CD8-positive, alpha-beta memory T cell (primary cell): ENCODE data around the gene NOG. TPM values are rescaled to one million over a fixed set of nuclear protein-coding genes. Genes with fewer than 3 reads are reported as not detected.

Source experiments
- CTCF ChIA-PET: fragments of 350-600 bp; sonication (Branson Sonifier 250); formaldehyde crosslinking; loops from one replicate; lab custom pipeline; 2021; ENCODE audit warnings: antibody characterized with exemption; lab: Charles Lee
- POLR2A ChIA-PET: fragments of 350-600 bp; sonication (Branson Sonifier 250); formaldehyde crosslinking; loops from one replicate; lab custom pipeline; 2021; ENCODE audit warnings: antibody characterized with exemption; lab: Charles Lee
- DNase-seq, 5 donors: peaks; one replicate each; pipeline versions ENCODE4 v3.0.0 to v3.0.0-alpha.2; 2020 to 2022; ENCODE audit warnings: mixed read lengths in 1 of 5
- H3K27ac ChIP-seq: one replicate; pipeline ENCODE4 v1.7.0; 2013; ENCODE audit warnings: low read depth, mild to moderate bottlenecking, low read length, moderate library complexity
- H3K27me3 ChIP-seq: 2 replicates; pipeline ENCODE4 v1.7.0; 2013; ENCODE audit warnings: low read length, mild to moderate bottlenecking; ENCODE audit not compliant: insufficient read depth, poor library complexity, severe bottlenecking
- H3K36me3 ChIP-seq: 2 replicates; pipeline ENCODE4 v1.7.0; 2013; ENCODE audit warnings: mild to moderate bottlenecking, low read length, moderate library complexity; ENCODE audit not compliant: insufficient read depth
- H3K4me1 ChIP-seq: 2 replicates; pipeline ENCODE4 v1.7.0; 2013; ENCODE audit warnings: mild to moderate bottlenecking, low read length, moderate library complexity; ENCODE audit not compliant: insufficient read depth
- H3K4me3 ChIP-seq: 2 replicates; pipeline ENCODE4 v1.7.0; 2013; ENCODE audit warnings: mild to moderate bottlenecking, low read length
- H3K9me3 ChIP-seq: 2 replicates; pipeline ENCODE4 v1.7.0; 2013; ENCODE audit warnings: mild to moderate bottlenecking, low read length
- H3K27ac Mint-ChIP-seq, 8 donors: one replicate each; pipeline ENCODE4 v1.8.0; 2020 to 2021; ENCODE audit warnings: mixed read lengths in 8 of 8, mild to moderate bottlenecking in 6 of 8, inconsistent platforms in 3 of 8, moderate library complexity in 3 of 8
- H3K27me3 Mint-ChIP-seq, 2 donors: one replicate each; pipeline ENCODE4 v1.8.0; 2020 to 2021; ENCODE audit warnings: mixed read lengths in 2 of 2, mild to moderate bottlenecking in 1 of 2, moderate library complexity in 1 of 2
- H3K36me3 Mint-ChIP-seq, 3 donors: one replicate each; pipeline ENCODE4 v1.8.0; 2020 to 2021; ENCODE audit warnings: mixed read lengths in 3 of 3, inconsistent platforms in 1 of 3, mild to moderate bottlenecking in 1 of 3
- H3K4me1 Mint-ChIP-seq, 3 donors: one replicate each; pipeline ENCODE4 v1.8.0; 2020 to 2021; ENCODE audit warnings: mixed read lengths in 3 of 3, inconsistent platforms in 1 of 3, mild to moderate bottlenecking in 1 of 3
- H3K4me3 Mint-ChIP-seq, 7 donors: one replicate each; pipeline ENCODE4 v1.8.0; 2020 to 2021; ENCODE audit warnings: mixed read lengths in 7 of 7, mild to moderate bottlenecking in 6 of 7, moderate library complexity in 4 of 7, inconsistent platforms in 2 of 7
- H3K9me3 Mint-ChIP-seq, 5 donors: one replicate each; pipeline ENCODE4 v1.8.0; 2020 to 2022; ENCODE audit warnings: mixed read lengths in 5 of 5, mild to moderate bottlenecking in 3 of 5, moderate library complexity in 2 of 5, inconsistent platforms in 1 of 5
- polyA plus RNA-seq: library from polyadenylated mRNA; unstranded; fragments of 300-500 nt; fragmentation: Illumina TruSeq; gene quantifications from one replicate; pipeline ENCODE4 v1.2.3, GENCODE V29; 2021
- total RNA-seq, 2 experiments: library from RNA; stranded (reverse); gene quantifications; one replicate each; pipeline ENCODE4 v1.2.3, GENCODE V29; 2021

Gene NOG
- total and polyA plus RNA-seq, 3 experiments from 2014 or later: 0.44 to 1.2 (median 0.73) TPM

DNA sequence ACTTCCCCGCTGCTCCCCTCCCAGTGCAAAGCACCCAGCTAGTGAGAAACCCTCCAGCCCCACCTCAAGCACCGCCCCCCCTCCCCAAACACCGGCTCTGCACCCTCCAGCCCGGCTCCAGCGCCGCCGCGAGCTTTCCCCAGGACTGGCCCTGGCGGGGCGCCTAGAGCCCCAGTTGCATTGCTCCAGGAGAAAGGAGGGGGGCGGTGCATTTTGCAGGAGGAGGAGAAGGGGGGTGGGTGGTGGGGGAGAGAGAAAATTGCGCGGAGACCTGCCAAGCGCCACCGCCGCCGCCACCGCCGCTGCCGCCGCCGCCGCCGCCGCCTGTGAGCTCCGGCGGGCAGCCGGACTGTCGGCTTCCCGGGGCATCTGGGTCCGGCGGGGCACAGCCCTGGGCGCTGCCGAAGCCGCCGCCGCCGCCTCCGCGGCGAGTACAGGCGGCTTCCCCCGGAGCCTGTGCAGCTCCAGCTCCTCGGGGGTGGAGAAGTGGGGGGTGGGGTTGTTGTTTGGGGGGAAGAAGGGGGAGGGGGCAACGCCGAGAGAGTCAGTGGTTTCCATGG lies 333 bp upstream of the NOG start:
- no peak overlapping the region for H3K27ac ChIP-seq
- H3K9me3 ChIP-seq: no peaks in the 10 kb centered on the region
- DNase-seq: peak in 2 of 5 donors; percentile 7 to 72
- H3K27ac Mint-ChIP-seq: no peak overlapping the region
- H3K4me3 Mint-ChIP-seq: peak overlapping the region; percentile 17 to 74 (median 57)
- peak overlapping the region; percentile 72 for H3K4me3 ChIP-seq
- H3K36me3 ChIP-seq: no peaks in the 10 kb centered on the region
- CTCF ChIA-PET: interaction anchor here (0.7 to 5.5 kb wide), 6 partner anchors 10 to 187 kb away, joined by 3 to 40 read pairs (median 6); no protein-coding TSS in a partner anchor
- H3K36me3 Mint-ChIP-seq: no peaks in the 10 kb centered on the region
- H3K27me3 Mint-ChIP-seq: peaks cover 47 to 60% of the 10 kb centered on the region in 2 donors
- no peaks in the 10 kb centered on the region for H3K9me3 Mint-ChIP-seq
- POLR2A ChIA-PET: interaction anchor here (0.7 kb wide), 1 partner anchor 51 kb away, joined by 3 read pairs; no protein-coding TSS in a partner anchor
- peaks cover 10% of the 10 kb centered on the region for H3K4me1 ChIP-seq
- peaks cover 30% of the 10 kb centered on the region for H3K27me3 ChIP-seq
- H3K4me1 Mint-ChIP-seq: peaks cover 15 to 39% (median 23%) of the 10 kb centered on the region in 3 donors

DNA sequence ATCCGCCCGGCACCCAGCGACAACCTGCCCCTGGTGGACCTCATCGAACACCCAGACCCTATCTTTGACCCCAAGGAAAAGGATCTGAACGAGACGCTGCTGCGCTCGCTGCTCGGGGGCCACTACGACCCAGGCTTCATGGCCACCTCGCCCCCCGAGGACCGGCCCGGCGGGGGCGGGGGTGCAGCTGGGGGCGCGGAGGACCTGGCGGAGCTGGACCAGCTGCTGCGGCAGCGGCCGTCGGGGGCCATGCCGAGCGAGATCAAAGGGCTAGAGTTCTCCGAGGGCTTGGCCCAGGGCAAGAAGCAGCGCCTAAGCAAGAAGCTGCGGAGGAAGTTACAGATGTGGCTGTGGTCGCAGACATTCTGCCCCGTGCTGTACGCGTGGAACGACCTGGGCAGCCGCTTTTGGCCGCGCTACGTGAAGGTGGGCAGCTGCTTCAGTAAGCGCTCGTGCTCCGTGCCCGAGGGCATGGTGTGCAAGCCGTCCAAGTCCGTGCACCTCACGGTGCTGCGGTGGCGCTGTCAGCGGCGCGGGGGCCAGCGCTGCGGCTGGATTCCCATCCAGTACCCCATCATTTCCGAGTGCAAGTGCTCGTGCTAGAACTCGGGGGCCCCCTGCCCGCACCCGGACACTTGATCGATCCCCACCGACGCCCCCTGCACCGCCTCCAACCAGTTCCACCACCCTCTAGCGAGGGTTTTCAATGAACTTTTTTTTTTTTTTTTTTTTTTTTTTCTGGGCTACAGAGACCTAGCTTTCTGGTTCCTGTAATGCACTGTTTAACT lies 1.0 kb downstream of the NOG start:
- POLR2A ChIA-PET: interaction anchor here (0.5 to 0.6 kb wide), 2 partner anchors 9 to 33 kb away, joined by 3 read pairs; no protein-coding TSS in a partner anchor
- Histone ChIP-seq H3K4me1 (peaks cover 23% of the 10 kb centered on the region), H3K36me3 (no peaks in the 10 kb centered on the region), H3K27me3 (peaks cover 33% of the 10 kb centered on the region), H3K9me3 (no peaks in the 10 kb centered on the region), H3K27ac (no peak overlapping the region), H3K4me3 (peak overlapping the region; percentile 67)
- DNase-seq: peak in 2 of 5 donors; percentile 6 to 65
- CTCF ChIA-PET: interaction anchor here (1.0 to 5.5 kb wide), 4 partner anchors 12 to 186 kb away, joined by 3 to 40 read pairs (median 20); no protein-coding TSS in a partner anchor
- Mint-ChIP-seq H3K9me3 (no peaks in the 10 kb centered on the region), H3K4me3 (peak overlapping the region; percentile 26 to 77 (median 51)), H3K27ac (peak overlapping the region in 1 of 8 donors; percentile 60), H3K27me3 (peaks cover 51 to 61% of the 10 kb centered on the region in 2 donors), H3K4me1 (peaks cover 22 to 41% (median 35%) of the 10 kb centered on the region in 3 donors), H3K36me3 (no peaks in the 10 kb centered on the region)

DNA sequence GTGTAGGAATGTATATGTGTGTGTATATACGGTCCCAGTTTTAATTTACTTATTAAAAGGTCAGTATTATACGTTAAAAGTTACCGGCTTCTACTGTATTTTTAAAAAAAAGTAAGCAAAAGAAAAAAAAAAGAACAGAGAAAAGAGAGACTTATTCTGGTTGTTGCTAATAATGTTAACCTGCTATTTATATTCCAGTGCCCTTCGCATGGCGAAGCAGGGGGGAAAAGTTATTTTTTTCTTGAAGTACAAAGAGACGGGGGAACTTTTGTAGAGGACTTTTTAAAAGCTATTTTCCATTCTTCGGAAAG lies 1.6 kb downstream of the NOG start:
- no peaks in the 10 kb centered on the region for H3K36me3 Mint-ChIP-seq
- no peak overlapping the region for H3K27ac ChIP-seq
- H3K9me3 Mint-ChIP-seq: no peaks in the 10 kb centered on the region
- CTCF ChIA-PET: interaction anchor here (1.0 to 5.5 kb wide), 2 partner anchors 121 to 185 kb away, joined by 8 to 40 read pairs; no protein-coding TSS in a partner anchor
- H3K4me1 Mint-ChIP-seq: peaks cover 23 to 41% (median 38%) of the 10 kb centered on the region in 3 donors
- POLR2A ChIA-PET: interaction anchor here (0.5 to 0.6 kb wide), 2 partner anchors 10 to 32 kb away, joined by 3 read pairs; no protein-coding TSS in a partner anchor
- peaks cover 54 to 63% of the 10 kb centered on the region in 2 donors for H3K27me3 Mint-ChIP-seq
- no peaks in the 10 kb centered on the region for H3K9me3 ChIP-seq
- peaks cover 27% of the 10 kb centered on the region for H3K4me1 ChIP-seq
- no peak overlapping the region for H3K27ac Mint-ChIP-seq
- H3K27me3 ChIP-seq: peaks cover 28% of the 10 kb centered on the region
- H3K4me3 ChIP-seq: peak overlapping the region; percentile 67
- H3K36me3 ChIP-seq: no peaks in the 10 kb centered on the region
- H3K4me3 Mint-ChIP-seq: peak overlapping the region; percentile 26 to 77 (median 51)
- DNase-seq: no peak

DNA sequence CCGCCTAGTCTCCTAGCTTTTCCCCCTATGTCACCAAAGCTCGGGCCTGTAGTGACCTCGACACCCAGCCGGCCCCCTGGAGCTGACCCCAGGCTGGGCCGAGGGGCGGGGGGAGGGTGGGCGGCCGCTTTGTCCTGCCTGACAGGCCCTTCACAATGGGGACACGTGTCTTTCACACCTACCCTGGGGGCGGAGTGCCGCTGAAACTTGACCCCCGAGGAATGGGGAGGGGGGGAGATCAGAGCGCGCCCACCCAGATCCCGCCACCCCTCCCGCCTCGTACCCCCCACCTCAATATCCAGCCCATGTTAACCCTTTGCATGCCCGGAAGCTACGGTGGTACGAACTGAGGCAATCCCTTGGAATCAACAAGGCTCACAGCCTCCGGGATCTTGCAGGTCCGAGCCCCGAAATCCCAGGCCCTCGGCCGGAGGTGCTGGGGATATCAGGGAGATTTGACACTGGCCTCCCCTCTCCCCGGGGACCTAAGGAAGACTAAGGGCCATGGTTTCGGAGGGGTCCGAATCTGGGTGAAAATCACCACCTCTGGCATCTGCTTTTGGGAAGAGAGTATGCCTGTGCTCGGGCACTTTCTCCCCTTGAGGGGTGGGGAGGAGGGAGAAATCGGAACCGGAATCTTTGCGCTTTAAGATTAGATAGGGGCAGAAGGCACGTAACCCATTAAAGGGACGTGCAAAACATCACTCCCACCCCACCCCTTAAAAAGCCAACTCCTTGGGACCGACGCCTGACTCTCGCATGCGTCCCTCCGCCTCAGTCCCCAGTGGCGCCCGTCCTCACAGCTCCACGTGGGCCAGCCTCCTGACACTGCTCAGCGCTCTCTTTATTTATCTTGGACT lies 2.6 kb downstream of the NOG start:
- Histone ChIP-seq H3K4me3 (peak overlapping the region; percentile 60), H3K36me3 (no peaks in the 10 kb centered on the region), H3K27me3 (peaks cover 24% of the 10 kb centered on the region), H3K27ac (no peak overlapping the region), H3K4me1 (peaks cover 37% of the 10 kb centered on the region), H3K9me3 (no peaks in the 10 kb centered on the region)
- ChIA-PET CTCF (interaction anchor here (1.0 kb wide), 1 partner anchor 120 kb away, joined by 8 read pairs; no protein-coding TSS in a partner anchor), POLR2A (no interaction called here)
- H3K4me1 Mint-ChIP-seq: peaks cover 23 to 41% (median 38%) of the 10 kb centered on the region in 3 donors
- H3K27me3 Mint-ChIP-seq: peaks cover 52 to 64% of the 10 kb centered on the region in 2 donors
- H3K27ac Mint-ChIP-seq: peak overlapping the region in 1 of 8 donors; percentile 70
- H3K4me3 Mint-ChIP-seq: peak overlapping the region in 6 of 7 donors; percentile 51 to 73 (median 62)
- peak in 1 of 5 donors; percentile 31 for DNase-seq
- H3K36me3 Mint-ChIP-seq: no peaks in the 10 kb centered on the region
- no peaks in the 10 kb centered on the region for H3K9me3 Mint-ChIP-seq

DNA sequence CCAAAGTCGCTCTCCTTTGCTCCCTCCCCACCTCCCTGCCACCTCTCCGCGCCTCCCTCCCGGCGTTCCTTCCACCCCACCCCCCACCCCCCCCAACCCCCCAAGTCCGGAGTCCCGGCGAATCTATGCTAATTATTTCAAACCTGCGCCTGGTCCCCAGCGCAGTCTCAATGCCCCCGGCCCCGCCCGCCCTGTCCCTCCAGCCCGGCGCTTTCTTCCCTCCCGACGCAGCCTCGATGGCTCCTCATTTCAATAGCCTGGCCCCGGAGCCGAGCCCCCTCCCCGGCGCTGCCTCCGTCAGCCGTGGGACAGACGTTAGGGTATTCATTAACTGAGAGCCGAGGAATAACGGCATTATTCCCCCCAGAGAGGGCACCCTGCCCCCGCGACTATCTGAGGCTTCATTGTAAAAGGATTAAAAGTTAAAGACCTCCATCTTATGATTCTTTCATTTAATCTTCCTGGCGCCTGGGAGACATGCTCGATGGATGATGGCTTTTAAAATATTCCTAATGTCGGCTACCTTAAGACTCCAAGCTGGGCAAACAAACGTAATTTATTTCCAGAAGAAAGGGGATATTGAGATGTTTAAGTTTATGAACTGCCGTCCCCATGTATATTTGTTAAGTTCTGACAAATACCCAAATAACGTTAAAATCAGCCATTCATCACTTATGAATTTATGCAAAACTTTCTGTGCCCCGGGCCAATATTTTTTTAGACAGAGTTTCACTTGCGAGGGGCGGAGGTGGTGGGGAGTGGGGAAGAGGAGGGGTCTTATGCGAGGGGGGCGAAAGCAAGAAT lies 3.4 kb downstream of the NOG start:
- POLR2A ChIA-PET: no interaction called here
- H3K4me1 ChIP-seq: peaks cover 46% of the 10 kb centered on the region

DNA sequence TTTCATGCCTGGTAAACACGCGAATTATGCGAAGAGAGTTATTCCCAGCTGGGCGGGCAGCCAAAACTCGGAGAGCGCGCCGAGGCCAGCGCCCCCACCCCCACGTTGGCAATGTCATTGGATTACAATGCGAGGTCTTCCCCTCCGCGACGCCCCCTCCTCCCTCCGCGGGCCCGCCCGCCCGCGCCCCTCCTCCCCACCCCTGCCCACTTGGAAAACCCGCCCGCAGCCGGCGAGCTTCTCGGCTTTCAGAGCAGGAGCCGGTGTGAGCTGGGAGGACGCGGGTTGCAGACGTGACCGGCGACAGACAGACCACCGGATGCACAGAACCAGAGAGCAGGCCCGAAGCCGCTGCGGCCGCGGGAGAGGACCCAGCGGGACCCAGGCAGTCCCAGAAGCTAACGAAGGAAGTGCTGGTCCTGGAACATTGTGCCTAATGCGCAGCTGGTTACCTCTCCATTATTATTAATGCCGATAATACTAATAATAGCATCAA lies 4.0 kb downstream of the NOG start:
- peak overlapping the region; percentile 49 for H3K4me3 ChIP-seq
- peaks cover 48% of the 10 kb centered on the region for H3K4me1 ChIP-seq
- H3K27me3 Mint-ChIP-seq: peaks cover 45 to 59% of the 10 kb centered on the region in 2 donors
- no peak overlapping the region for H3K27ac Mint-ChIP-seq
- H3K27me3 ChIP-seq: peaks cover 24% of the 10 kb centered on the region
- peak overlapping the region in 3 of 7 donors; percentile 48 to 65 (median 61) for H3K4me3 Mint-ChIP-seq
- no peaks in the 10 kb centered on the region for H3K36me3 Mint-ChIP-seq
- no peaks in the 10 kb centered on the region for H3K9me3 ChIP-seq
- peak in 1 of 5 donors; percentile 10 for DNase-seq
- no peak overlapping the region for H3K27ac ChIP-seq
- ChIA-PET CTCF (interaction anchor here (1.0 kb wide), 1 partner anchor 182 kb away, joined by 3 read pairs; no protein-coding TSS in a partner anchor), POLR2A (interaction anchor here (0.5 kb wide), 1 partner anchor 1020 kb away, joined by 4 read pairs; no protein-coding TSS in a partner anchor)
- H3K4me1 Mint-ChIP-seq: peaks cover 21 to 38% (median 36%) of the 10 kb centered on the region in 3 donors
- no peaks in the 10 kb centered on the region for H3K9me3 Mint-ChIP-seq
- H3K36me3 ChIP-seq: no peaks in the 10 kb centered on the region

More for the DNA sequence above, 3.4 kb downstream of the NOG start:
- Mint-ChIP-seq H3K9me3 (no peaks in the 10 kb centered on the region), H3K4me1 (peaks cover 23 to 38% (median 37%) of the 10 kb centered on the region in 3 donors), H3K4me3 (peak overlapping the region in 6 of 7 donors; percentile 60 to 76 (median 66)), H3K27ac (no peak overlapping the region), H3K27me3 (peaks cover 48 to 61% of the 10 kb centered on the region in 2 donors), H3K36me3 (no peaks in the 10 kb centered on the region)
- peak overlapping the region; percentile 49 for H3K4me3 ChIP-seq
- peak in 1 of 5 donors; percentile 27 for DNase-seq
- peaks cover 24% of the 10 kb centered on the region for H3K27me3 ChIP-seq
- H3K9me3 ChIP-seq: no peaks in the 10 kb centered on the region
- no peaks in the 10 kb centered on the region for H3K36me3 ChIP-seq
- no peak overlapping the region for H3K27ac ChIP-seq
- CTCF ChIA-PET: no interaction called here
